ENCODE data around the gene P2RY10.

Gene P2RY10

DNA sequence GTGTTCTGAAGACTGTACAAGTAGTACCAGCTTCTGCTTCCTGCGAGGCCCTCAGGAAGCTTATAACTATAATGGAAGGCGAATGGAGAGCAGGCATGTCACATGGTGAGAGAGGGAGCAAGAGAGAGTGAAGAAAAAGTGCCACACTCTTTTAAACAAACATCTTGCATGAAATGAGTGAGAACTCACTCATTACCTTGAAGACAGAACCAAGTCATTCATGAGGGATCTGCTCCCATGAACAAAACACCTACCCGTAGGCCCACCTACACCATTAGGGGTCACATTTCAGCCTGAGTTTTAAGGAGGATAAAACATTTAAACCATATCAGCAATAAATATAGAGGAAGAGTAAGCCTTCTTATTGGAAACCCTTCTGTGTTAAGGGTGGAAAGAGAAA lies 19.4 kb downstream of the P2RY10 start:
- Histone ChIP-seq H3K4me1 (ENCODE audit: control insufficient read depth, insufficient read depth, low read depth, low read length) (no peaks in the 10 kb centered on the region), H3K9me3 (ENCODE audit: control insufficient read depth, low read length) (no peaks in the 10 kb centered on the region), H2BK12ac (ENCODE audit: low read length in 2 of 2) (no peak overlapping the region), H2AFZ (ENCODE audit: low read depth, low read length) (no peak overlapping the region), H3K18ac (ENCODE audit: low read depth in 1 of 2, low read length in 2 of 2) (no peak overlapping the region), H3K27ac (ENCODE audit: low read length, poor library complexity, severe bottlenecking) (no peak overlapping the region), H3K79me1 (replicated peaks; ENCODE audit: low read length, poor library complexity, severe bottlenecking) (no peaks in the 10 kb centered on the region), H2AK5ac (ENCODE audit: low read length, severe bottlenecking) (no peak overlapping the region), H3K36me3 (ENCODE audit: control insufficient read depth in 1 of 2, insufficient read depth in 2 of 2, low read depth in 1 of 2, low read length in 2 of 2) (no peaks in the 10 kb centered on the region), H2BK5ac (ENCODE audit: low read depth, low read length, poor library complexity, severe bottlenecking) (no peak overlapping the region), H3K23ac (ENCODE audit: low read length in 2 of 2) (no peak overlapping the region), H3K4me3 (ENCODE audit: insufficient read depth in 1 of 2, low read depth in 1 of 2, low read length in 2 of 2) (no peak overlapping the region), H3K4ac (ENCODE audit: low read depth in 1 of 2, low read length in 2 of 2) (no peak overlapping the region), H4K8ac (ENCODE audit: low read length) (no peak overlapping the region), H3K4me2 (ENCODE audit: low read length, poor library complexity, severe bottlenecking) (no peak overlapping the region), H2BK120ac (ENCODE audit: low read depth, low read length) (no peak overlapping the region), H3K27me3 (ENCODE audit: control insufficient read depth in 1 of 2, insufficient read depth in 1 of 2, low read length in 2 of 2) (no peaks in the 10 kb centered on the region), H2BK15ac (ENCODE audit: low read depth, poor library complexity, severe bottlenecking) (no peak overlapping the region), H3K14ac (ENCODE audit: low read length in 2 of 2) (no peak overlapping the region), H4K91ac (ENCODE audit: low read length) (no peak overlapping the region), H3K9ac (ENCODE audit: low read length) (no peak overlapping the region)
- no peak for DNase-seq
- WGBS, result no CpG with 5 or more reads among the region's 3 CpGs

DNA sequence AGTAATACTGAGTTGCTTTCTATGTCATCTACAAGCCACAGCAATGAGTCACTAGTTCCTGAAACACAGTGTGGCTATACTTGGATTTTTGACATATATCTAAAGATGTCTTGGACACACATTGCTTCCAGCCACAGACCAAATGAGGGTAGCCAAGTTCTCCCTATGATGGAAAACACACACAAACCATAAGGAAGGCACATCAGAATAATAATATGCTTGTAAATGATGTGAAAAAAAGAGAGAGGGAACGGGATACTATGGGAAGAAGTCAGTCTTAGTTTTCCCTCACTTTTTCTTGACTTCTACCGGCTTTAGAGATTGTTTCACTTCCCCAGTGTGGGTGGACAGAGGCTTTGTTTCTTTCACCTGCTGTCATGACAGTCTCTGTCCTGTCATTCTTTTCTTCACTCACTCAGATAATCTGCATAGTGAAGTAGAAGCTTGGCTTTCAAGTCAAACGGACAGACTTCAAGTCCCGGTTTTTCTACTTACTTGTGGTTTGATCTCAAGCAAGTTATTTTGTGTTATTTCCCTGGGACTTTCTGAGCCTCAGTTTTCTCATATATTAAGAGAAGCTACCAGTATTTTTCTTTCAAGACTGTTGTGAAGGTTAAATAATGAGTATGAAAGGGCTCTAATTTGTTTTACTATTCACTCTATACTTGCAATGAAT lies 34.7 kb downstream of the P2RY10 start:
- Histone ChIP-seq H3K9me3 (ENCODE audit: control insufficient read depth, low read length) (no peaks in the 10 kb centered on the region), H2AK5ac (ENCODE audit: low read length, severe bottlenecking) (no peak overlapping the region), H3K27ac (ENCODE audit: low read length, poor library complexity, severe bottlenecking) (no peak overlapping the region), H3K4me2 (ENCODE audit: low read length, poor library complexity, severe bottlenecking) (no peak overlapping the region), H3K27me3 (ENCODE audit: control insufficient read depth in 1 of 2, insufficient read depth in 1 of 2, low read length in 2 of 2) (no peaks in the 10 kb centered on the region), H3K4ac (ENCODE audit: low read depth in 1 of 2, low read length in 2 of 2) (no peak overlapping the region), H2AFZ (ENCODE audit: low read depth, low read length) (no peak overlapping the region), H3K4me3 (ENCODE audit: insufficient read depth in 1 of 2, low read depth in 1 of 2, low read length in 2 of 2) (no peak overlapping the region), H3K18ac (ENCODE audit: low read depth in 1 of 2, low read length in 2 of 2) (no peak overlapping the region), H3K23ac (ENCODE audit: low read length in 2 of 2) (no peak overlapping the region), H2BK12ac (ENCODE audit: low read length in 2 of 2) (no peak overlapping the region), H2BK120ac (ENCODE audit: low read depth, low read length) (no peak overlapping the region), H2BK15ac (ENCODE audit: low read depth, poor library complexity, severe bottlenecking) (no peak overlapping the region), H2BK5ac (ENCODE audit: low read depth, low read length, poor library complexity, severe bottlenecking) (no peak overlapping the region), H4K91ac (ENCODE audit: low read length) (no peak overlapping the region), H3K9ac (ENCODE audit: low read length) (no peak overlapping the region), H3K79me1 (replicated peaks; ENCODE audit: low read length, poor library complexity, severe bottlenecking) (no peaks in the 10 kb centered on the region), H3K4me1 (ENCODE audit: control insufficient read depth, insufficient read depth, low read depth, low read length) (no peaks in the 10 kb centered on the region), H4K8ac (ENCODE audit: low read length) (no peak overlapping the region), H3K14ac (ENCODE audit: low read length in 2 of 2) (no peak overlapping the region), H3K36me3 (ENCODE audit: control insufficient read depth in 1 of 2, insufficient read depth in 2 of 2, low read depth in 1 of 2, low read length in 2 of 2) (no peaks in the 10 kb centered on the region)
- no peak for DNase-seq
- no CpG with 5 or more reads among the region's 4 CpGs for WGBS

DNA sequence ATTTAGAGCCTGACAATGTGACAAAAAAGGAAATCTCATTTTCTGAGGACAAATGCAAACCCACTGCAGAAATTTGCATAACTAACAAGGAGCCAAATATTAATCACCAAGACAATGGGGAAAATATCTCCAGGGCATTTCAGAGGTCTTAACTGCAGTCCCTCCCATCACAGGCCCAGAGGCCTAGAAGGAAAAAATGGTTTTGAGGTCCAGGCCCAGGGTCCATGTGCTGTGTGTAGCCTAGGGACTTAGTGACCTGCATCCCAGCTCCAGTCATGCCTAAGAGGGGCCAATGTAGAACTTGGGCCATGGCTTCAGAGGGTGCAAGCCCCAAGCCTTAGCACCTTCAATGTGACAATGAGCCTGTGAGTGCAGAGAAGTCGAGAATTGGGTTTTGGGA lies 44.2 kb downstream of the P2RY10 start:
- H2BK120ac ChIP-seq (ENCODE audit: low read depth, low read length), result no peak overlapping the region
- no peak overlapping the region for H3K23ac ChIP-seq (ENCODE audit: low read length in 2 of 2)
- no peaks in the 10 kb centered on the region for H3K9me3 ChIP-seq (ENCODE audit: control insufficient read depth, low read length)
- no peaks in the 10 kb centered on the region for H3K27me3 ChIP-seq (ENCODE audit: control insufficient read depth in 1 of 2, insufficient read depth in 1 of 2, low read length in 2 of 2)
- no peak overlapping the region for H3K4me2 ChIP-seq (ENCODE audit: low read length, poor library complexity, severe bottlenecking)
- no peak overlapping the region for H3K18ac ChIP-seq (ENCODE audit: low read depth in 1 of 2, low read length in 2 of 2)
- no peaks in the 10 kb centered on the region for H3K4me1 ChIP-seq (ENCODE audit: control insufficient read depth, insufficient read depth, low read depth, low read length)
- no peak overlapping the region for H2AK5ac ChIP-seq (ENCODE audit: low read length, severe bottlenecking)
- H2BK12ac ChIP-seq (ENCODE audit: low read length in 2 of 2), result no peak overlapping the region
- no peaks in the 10 kb centered on the region for H3K36me3 ChIP-seq (ENCODE audit: control insufficient read depth in 1 of 2, insufficient read depth in 2 of 2, low read depth in 1 of 2, low read length in 2 of 2)
- no peak overlapping the region for H2AFZ ChIP-seq (ENCODE audit: low read depth, low read length)
- no peak overlapping the region for H3K4ac ChIP-seq (ENCODE audit: low read depth in 1 of 2, low read length in 2 of 2)
- no peaks in the 10 kb centered on the region for H3K79me1 ChIP-seq (replicated peaks; ENCODE audit: low read length, poor library complexity, severe bottlenecking)
- H2BK15ac ChIP-seq (ENCODE audit: low read depth, poor library complexity, severe bottlenecking), result no peak overlapping the region
- 13% methylated on average over 1 of the region's 1 CpG for WGBS
- no peak overlapping the region for H4K91ac ChIP-seq (ENCODE audit: low read length)
- H3K27ac ChIP-seq (ENCODE audit: low read length, poor library complexity, severe bottlenecking), result no peak overlapping the region
- H2BK5ac ChIP-seq (ENCODE audit: low read depth, low read length, poor library complexity, severe bottlenecking), result no peak overlapping the region
- DNase-seq, result no peak
- no peak overlapping the region for H3K4me3 ChIP-seq (ENCODE audit: insufficient read depth in 1 of 2, low read depth in 1 of 2, low read length in 2 of 2)
- no peak overlapping the region for H3K9ac ChIP-seq (ENCODE audit: low read length)
- H4K8ac ChIP-seq (ENCODE audit: low read length), result no peak overlapping the region
- H3K14ac ChIP-seq (ENCODE audit: low read length in 2 of 2), result no peak overlapping the region

DNA sequence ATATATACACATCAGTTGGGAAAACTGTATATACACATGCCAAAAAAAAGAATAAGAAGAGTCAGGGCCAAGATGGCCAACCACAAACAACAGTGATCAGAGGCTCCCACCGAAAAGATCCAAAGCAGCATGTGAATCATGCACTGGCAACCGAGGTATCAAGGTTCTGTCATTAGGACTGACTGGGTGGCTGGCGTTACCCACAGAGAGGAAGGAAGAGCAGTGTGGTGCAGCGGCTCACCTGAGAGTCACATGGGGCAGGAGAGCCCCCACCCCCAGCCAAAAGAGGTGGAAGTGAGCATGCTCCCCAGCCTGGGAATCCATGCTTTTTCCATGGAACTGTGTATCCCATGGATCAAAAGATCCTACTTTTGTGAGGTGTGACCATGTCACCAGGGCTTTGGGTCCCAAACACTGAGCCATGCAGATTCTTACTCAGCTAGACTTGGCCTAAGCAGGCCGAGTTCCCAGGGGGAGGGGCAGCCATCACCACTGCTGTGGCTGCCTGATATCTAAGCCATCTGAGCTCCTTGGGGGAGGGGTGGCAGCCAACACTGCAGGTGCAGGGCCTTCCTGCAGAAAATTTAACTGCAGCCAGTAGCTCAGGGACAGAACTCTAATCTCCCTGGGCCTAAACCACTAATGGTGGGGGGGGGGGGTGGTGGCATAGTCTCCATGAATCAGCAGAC lies 52.8 kb downstream of the P2RY10 start:
- Histone ChIP-seq H3K9me3 (ENCODE audit: control insufficient read depth, low read length) (no peaks in the 10 kb centered on the region), H3K4me1 (ENCODE audit: control insufficient read depth, insufficient read depth, low read depth, low read length) (no peaks in the 10 kb centered on the region), H2AK5ac (ENCODE audit: low read length, severe bottlenecking) (no peak overlapping the region), H4K8ac (ENCODE audit: low read length) (no peak overlapping the region), H3K18ac (ENCODE audit: low read depth in 1 of 2, low read length in 2 of 2) (no peak overlapping the region), H3K4me2 (ENCODE audit: low read length, poor library complexity, severe bottlenecking) (no peak overlapping the region), H3K4ac (ENCODE audit: low read depth in 1 of 2, low read length in 2 of 2) (no peak overlapping the region), H3K23ac (ENCODE audit: low read length in 2 of 2) (no peak overlapping the region), H2BK5ac (ENCODE audit: low read depth, low read length, poor library complexity, severe bottlenecking) (no peak overlapping the region), H2BK15ac (ENCODE audit: low read depth, poor library complexity, severe bottlenecking) (no peak overlapping the region), H3K79me1 (replicated peaks; ENCODE audit: low read length, poor library complexity, severe bottlenecking) (no peaks in the 10 kb centered on the region), H2BK12ac (ENCODE audit: low read length in 2 of 2) (no peak overlapping the region), H3K4me3 (ENCODE audit: insufficient read depth in 1 of 2, low read depth in 1 of 2, low read length in 2 of 2) (no peak overlapping the region), H3K27ac (ENCODE audit: low read length, poor library complexity, severe bottlenecking) (no peak overlapping the region), H3K9ac (ENCODE audit: low read length) (no peak overlapping the region), H2AFZ (ENCODE audit: low read depth, low read length) (no peak overlapping the region), H2BK120ac (ENCODE audit: low read depth, low read length) (no peak overlapping the region), H3K36me3 (ENCODE audit: control insufficient read depth in 1 of 2, insufficient read depth in 2 of 2, low read depth in 1 of 2, low read length in 2 of 2) (no peaks in the 10 kb centered on the region), H4K91ac (ENCODE audit: low read length) (no peak overlapping the region), H3K27me3 (ENCODE audit: control insufficient read depth in 1 of 2, insufficient read depth in 1 of 2, low read length in 2 of 2) (no peaks in the 10 kb centered on the region), H3K14ac (ENCODE audit: low read length in 2 of 2) (no peak overlapping the region)
- no peak for DNase-seq
- 55% methylated on average over 5 of the region's 5 CpGs for WGBS

Measured in mesenchymal stem cell (in vitro differentiated cells and primary cell).